ENCODE results near the gene TMEM115.

- no peak for TF ChIP-seq CTCF (IDR thresholded peaks at IDR 0.05)
- TF ChIP-seq POLR2AphosphoS5 (IDR thresholded peaks at IDR 0.05; ENCODE audit: insufficient read depth in 1 of 2, low read depth in 1 of 2) = no peak
- TF ChIP-seq POLR2A (IDR thresholded peaks at IDR 0.05) = no peak
These were observed 17.2 kb downstream of the TMEM115 start for GRCh38 chr3:50341996-50342650.
